Stimulated activated CD4-positive, alpha-beta T cell treated with anti-CD3 and anti-CD28 coated beads, Interleukin-4, amount 100 ng/mL, for 4 hours (primary cell): ENCODE results near the gene CABYR.

Experiments used
- DNase-seq, 2 experiments: peaks; one replicate each; pipeline ENCODE4 v3.0.0-alpha.2; 2020

CABYR gene

GRCh38 chr18:24195296-24196053 lies 56.6 kb downstream of the CABYR start:
- DNase-seq = no peak

DNA sequence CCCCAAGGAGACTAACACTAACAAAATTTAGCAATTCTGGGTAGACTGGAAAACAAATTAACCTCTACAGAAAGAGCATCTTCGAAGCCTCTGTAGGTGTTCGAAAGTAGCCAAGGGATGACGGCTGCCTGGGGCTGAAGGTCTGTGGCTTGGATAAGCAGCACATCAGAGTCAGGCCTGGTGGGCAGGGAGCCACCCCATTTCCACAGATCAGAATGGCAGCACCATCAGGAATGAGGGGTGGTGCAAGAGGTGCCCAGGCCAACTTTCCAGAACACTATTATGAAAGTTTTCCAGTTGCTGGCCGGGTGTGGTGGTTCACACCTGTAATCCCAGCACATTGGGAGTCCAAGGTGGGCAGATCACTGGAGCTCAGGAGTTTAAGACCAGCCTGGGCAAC lies 57.9 kb downstream of the CABYR start:
- no peak for DNase-seq

- DNase-seq = no peak
These were observed 58.5 kb downstream of the CABYR start for GRCh38 chr18:24197412-24197811.

- DNase-seq = no peak
These were observed 59.6 kb downstream of the CABYR start for GRCh38 chr18:24198461-24198860.

- no peak for DNase-seq
These were observed 60.6 kb downstream of the CABYR start for GRCh38 chr18:24199372-24199962.

- DNase-seq = no peak
These were observed 61.8 kb downstream of the CABYR start for GRCh38 chr18:24200494-24201290.

GRCh38 chr18:24201699-24202687 lies 63.1 kb downstream of the CABYR start:
- no peak for DNase-seq

DNA sequence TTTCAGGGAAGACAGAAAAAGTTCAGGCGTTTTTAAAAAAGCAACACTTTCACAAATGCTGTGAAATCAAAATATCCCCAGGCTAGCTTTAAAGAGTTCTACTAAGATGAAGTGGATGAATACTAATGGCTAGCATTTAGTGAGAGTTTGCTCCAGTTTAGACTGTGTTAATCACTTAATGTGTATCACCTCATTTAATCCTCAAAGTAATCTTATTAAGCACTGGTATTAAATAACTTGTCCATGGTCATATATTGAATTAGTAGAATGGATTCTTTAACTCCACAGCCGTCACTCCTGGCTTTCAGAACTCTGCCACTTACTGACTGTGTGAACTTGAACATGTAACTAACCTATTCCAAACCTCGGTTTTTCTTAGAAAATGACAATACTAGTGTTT lies 66.0 kb downstream of the CABYR start:
- DNase-seq = no peak

DNA sequence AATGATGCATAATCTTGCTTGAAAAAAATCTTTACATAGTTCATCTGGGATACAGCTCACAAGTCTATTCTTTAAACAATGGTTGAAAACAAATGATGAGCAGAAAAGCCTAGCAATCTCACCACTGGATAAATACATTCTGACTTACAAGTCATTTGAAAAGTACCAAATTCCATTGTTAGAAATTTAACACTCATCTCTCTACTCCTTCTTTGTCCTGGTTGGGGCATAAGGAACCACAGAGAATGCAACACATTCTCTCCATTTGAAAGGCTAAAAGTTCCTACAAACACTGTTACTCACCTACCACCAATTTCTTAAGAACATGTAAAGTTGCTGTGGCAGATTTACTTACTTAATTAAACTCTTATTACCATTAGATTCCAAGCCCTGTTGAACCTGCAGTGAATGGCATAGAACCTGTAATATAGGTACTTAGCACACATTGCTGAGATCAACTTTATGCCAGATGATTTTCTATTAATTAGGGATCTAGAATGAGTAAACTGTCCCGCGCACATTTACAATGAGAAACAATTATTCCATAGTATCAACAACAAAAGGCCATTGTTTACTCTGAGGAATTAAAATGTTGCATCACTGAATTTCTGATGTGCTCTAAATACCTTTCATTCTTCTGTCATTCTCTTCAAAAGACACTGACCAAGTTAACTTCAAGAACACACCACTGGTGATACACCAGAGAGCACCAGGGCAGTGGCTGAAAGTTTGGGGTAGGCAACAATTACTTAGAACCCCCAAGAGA lies 69.6 kb downstream of the CABYR start:
- DNase-seq = no peak

GRCh38 chr18:24209558-24209957 lies 70.7 kb downstream of the CABYR start:
- DNase-seq = no peak
